Progenitor cell of endocrine pancreas (in vitro differentiated cells): ENCODE results near the gene CD8B2. TPM values are rescaled to one million over a fixed set of nuclear protein-coding genes. Genes with fewer than 3 reads are reported as not detected.

Experiments
- DNase-seq: peaks from one replicate; pipeline ENCODE4 v3.0.0; 2021; ENCODE audit warnings: low spot score; ENCODE audit not compliant: unreplicated experiment
- H3K27ac Mint-ChIP-seq: 2 replicates; pipeline ENCODE4 v1.8.0; 2021; ENCODE audit warnings: mild to moderate bottlenecking, moderate library complexity, mixed read lengths
- H3K27me3 Mint-ChIP-seq: 2 replicates; pipeline ENCODE4 v1.8.0; 2021; ENCODE audit warnings: mixed read lengths
- H3K36me3 Mint-ChIP-seq: 2 replicates; pipeline ENCODE4 v1.8.0; 2022; ENCODE audit warnings: mixed read lengths; ENCODE audit not compliant: insufficient read depth
- H3K4me1 Mint-ChIP-seq: 2 replicates; pipeline ENCODE4 v1.8.0; 2021; ENCODE audit warnings: low read depth, mixed read lengths
- H3K4me3 Mint-ChIP-seq: 2 replicates; pipeline ENCODE4 v1.8.0; 2021; ENCODE audit warnings: low read depth, mild to moderate bottlenecking, moderate library complexity, mixed read lengths
- H3K9me3 Mint-ChIP-seq: 2 replicates; pipeline ENCODE4 v1.8.0; 2021; ENCODE audit warnings: low read depth, mixed read lengths
- total RNA-seq: library from RNA; stranded (reverse); gene quantifications from 2 replicates; pipeline ENCODE4 v1.2.1, GENCODE V29; 2021
- TF ChIP-seq, protein P1 (sequence below): fragments of 200-600 bp; sonication (generic); IDR thresholded peaks from one replicate; pipeline ENCODE4 v1.5.0; 2021; ENCODE audit warnings: antibody characterized with exemption, mild to moderate bottlenecking; ENCODE audit not compliant: unreplicated experiment

Gene CD8B2
- total RNA-seq, 1 donor from 2014 or later: not detected

GRCh38 chr2:106523976-106524665, 37.0 kb downstream of the CD8B2 start:
- TF ChIP-seq, protein P1, sequence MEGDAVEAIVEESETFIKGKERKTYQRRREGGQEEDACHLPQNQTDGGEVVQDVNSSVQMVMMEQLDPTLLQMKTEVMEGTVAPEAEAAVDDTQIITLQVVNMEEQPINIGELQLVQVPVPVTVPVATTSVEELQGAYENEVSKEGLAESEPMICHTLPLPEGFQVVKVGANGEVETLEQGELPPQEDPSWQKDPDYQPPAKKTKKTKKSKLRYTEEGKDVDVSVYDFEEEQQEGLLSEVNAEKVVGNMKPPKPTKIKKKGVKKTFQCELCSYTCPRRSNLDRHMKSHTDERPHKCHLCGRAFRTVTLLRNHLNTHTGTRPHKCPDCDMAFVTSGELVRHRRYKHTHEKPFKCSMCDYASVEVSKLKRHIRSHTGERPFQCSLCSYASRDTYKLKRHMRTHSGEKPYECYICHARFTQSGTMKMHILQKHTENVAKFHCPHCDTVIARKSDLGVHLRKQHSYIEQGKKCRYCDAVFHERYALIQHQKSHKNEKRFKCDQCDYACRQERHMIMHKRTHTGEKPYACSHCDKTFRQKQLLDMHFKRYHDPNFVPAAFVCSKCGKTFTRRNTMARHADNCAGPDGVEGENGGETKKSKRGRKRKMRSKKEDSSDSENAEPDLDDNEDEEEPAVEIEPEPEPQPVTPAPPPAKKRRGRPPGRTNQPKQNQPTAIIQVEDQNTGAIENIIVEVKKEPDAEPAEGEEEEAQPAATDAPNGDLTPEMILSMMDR: no peak
- Mint-ChIP-seq H3K27me3 (peaks cover 10% of the 10 kb centered on the region), H3K36me3 (no peaks in the 10 kb centered on the region), H3K27ac (no peak overlapping the region), H3K4me3 (no peak overlapping the region), H3K4me1 (no peaks in the 10 kb centered on the region), H3K9me3 (peaks cover 9% of the 10 kb centered on the region)
- no peak for DNase-seq

GRCh38 chr2:106530866-106531265, 43.7 kb downstream of the CD8B2 start:
- no peak for DNase-seq
- Mint-ChIP-seq H3K9me3 (no peaks in the 10 kb centered on the region), H3K27ac (no peak overlapping the region), H3K27me3 (peaks cover 26% of the 10 kb centered on the region), H3K36me3 (no peaks in the 10 kb centered on the region), H3K4me1 (no peaks in the 10 kb centered on the region), H3K4me3 (no peak overlapping the region)
- TF ChIP-seq, protein P1: no peak

DNA sequence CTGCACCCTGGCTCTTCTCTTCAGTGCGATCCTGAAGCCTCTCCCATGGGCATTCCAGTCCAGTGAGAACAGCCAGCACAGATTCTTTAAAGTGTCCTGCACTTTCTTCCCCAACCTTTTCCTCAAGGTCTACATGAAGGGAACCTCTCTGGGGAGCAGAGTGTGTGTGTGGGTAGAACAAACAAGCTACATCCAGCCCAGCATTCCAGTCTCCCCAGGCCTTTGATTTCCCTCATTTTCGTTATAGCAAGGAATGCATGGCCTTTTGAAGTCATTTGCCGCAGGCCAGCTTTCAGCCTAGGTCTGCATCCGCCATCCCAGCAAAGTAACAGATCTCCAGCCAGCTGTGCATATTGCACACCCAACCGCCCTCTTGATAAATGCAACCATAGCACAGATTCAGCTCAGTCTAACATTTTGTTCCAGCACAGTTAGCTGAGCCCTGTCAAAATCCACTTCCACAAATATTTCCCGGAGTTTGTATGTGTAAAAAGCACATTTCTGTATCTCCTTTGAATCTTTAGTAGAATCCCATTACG, 44.6 kb downstream of the CD8B2 start:
- H3K27ac Mint-ChIP-seq: no peak overlapping the region
- no peaks in the 10 kb centered on the region for H3K36me3 Mint-ChIP-seq
- TF ChIP-seq, protein P1: no peak
- H3K27me3 Mint-ChIP-seq: peaks cover 31% of the 10 kb centered on the region
- no peak overlapping the region for H3K4me3 Mint-ChIP-seq
- H3K4me1 Mint-ChIP-seq: peaks cover 1% of the 10 kb centered on the region
- no peak for DNase-seq
- H3K9me3 Mint-ChIP-seq: no peaks in the 10 kb centered on the region

DNA sequence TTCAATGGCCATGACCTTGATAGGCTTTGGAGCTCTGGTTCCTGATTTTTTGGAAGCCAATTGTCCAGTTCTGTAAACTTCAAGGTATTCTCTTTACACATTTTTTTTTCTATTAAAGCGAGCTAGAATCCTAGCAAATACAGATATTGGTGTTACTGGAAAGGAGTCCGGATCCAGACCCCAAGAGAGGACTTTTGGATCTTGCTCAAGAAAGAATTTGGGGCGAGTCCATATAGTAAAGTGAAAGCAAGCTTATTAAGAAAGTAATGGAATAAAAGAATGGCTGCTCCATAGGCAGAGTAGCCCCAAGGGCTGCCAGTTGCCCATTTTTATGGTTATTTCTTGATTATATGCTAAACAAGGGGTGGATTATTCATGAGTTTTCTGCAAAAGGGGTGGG, 45.1 kb downstream of the CD8B2 start:
- Mint-ChIP-seq H3K27me3 (peaks cover 31% of the 10 kb centered on the region), H3K4me1 (peaks cover 5% of the 10 kb centered on the region), H3K27ac (no peak overlapping the region), H3K4me3 (no peak overlapping the region), H3K9me3 (no peaks in the 10 kb centered on the region), H3K36me3 (no peaks in the 10 kb centered on the region)
- DNase-seq: no peak
- TF ChIP-seq, protein P1: no peak

DNA sequence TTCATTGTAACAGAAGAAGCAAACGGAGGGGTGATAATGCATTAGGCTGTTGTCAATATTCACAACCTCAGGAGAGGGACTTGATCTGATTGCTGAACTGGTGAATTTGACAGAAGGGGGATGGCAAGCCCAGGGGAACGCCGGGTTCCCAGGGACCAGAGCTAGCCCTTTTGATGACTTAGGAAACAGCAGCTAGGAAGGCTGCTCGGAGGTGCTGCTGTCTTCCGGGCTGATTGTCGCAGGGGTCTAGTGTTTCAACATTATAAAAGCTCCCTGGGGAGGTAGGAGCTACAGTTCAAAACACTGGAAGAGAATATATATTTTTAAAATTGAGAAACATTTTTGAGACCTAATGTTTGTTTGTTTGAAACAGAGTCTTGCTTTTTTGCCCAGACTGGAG, 47.3 kb downstream of the CD8B2 start:
- Mint-ChIP-seq H3K9me3 (no peaks in the 10 kb centered on the region), H3K4me1 (peaks cover 17% of the 10 kb centered on the region)

More for the DNA sequence above, 47.3 kb downstream of the CD8B2 start:
- Mint-ChIP-seq H3K36me3 (no peaks in the 10 kb centered on the region), H3K27me3 (peaks cover 21% of the 10 kb centered on the region), H3K4me3 (no peak overlapping the region), H3K27ac (no peak overlapping the region)
- TF ChIP-seq, protein P1: no peak
- no peak for DNase-seq
